Ascending aorta (tissue), 2 donors: ENCODE data around the gene FAM114A2. TPM values are rescaled to one million over a fixed set of nuclear protein-coding genes. Genes with fewer than 3 reads are reported as not detected.
A peak's percentile ranks its signal among the peaks of the same experiment; 100 is the strongest.

Experiments used
- DNase-seq, 2 donors: peaks; one replicate each; pipeline ENCODE4 v3.0.0-alpha.2; 2019; ENCODE audit warnings: low spot score in 2 of 2
- H3K27ac ChIP-seq, 2 donors: fragments of 200-600 bp; sonication (generic); one replicate each; pipeline ENCODE4 v1.5.1; 2016 to 2017; ENCODE audit warnings: mild to moderate bottlenecking in 1 of 2
- H3K27me3 ChIP-seq: fragments of 200-600 bp; sonication (generic); one replicate; pipeline ENCODE4 v1.5.1; 2017
- H3K36me3 ChIP-seq, 2 donors: fragments of 200-600 bp; sonication (generic); one replicate each; pipeline ENCODE4 v1.5.1; 2016
- H3K4me1 ChIP-seq, 2 donors: fragments of 200-600 bp; sonication (generic); one replicate each; pipeline ENCODE4 v1.5.1; 2016 to 2017; ENCODE audit warnings: mild to moderate bottlenecking in 1 of 2
- H3K4me3 ChIP-seq, 2 donors: fragments of 200-600 bp; sonication (generic); one replicate each; pipeline ENCODE4 v1.5.1; 2016 to 2017; ENCODE audit warnings: mild to moderate bottlenecking in 1 of 2
- H3K9me3 ChIP-seq, 2 donors: fragments of 200-600 bp; sonication (generic); one replicate each; pipeline ENCODE4 v1.5.1; 2016
- intact Hi-C: fragments of 100-400 bp; cut with DNase I; formaldehyde crosslinking; loops from one replicate; pipeline ENCODE4 v1.15.1; 2023
- total RNA-seq: library from RNA; depleted of rRNA; stranded (reverse); fragments of >200 nt; gene quantifications from one replicate; pipeline ENCODE4 v1.1.0, GENCODE V29; 2016
- TF ChIP-seq, protein P1 (sequence below), 3 experiments: fragments of 200-600 bp in 2 of 3; fragments of 450-650 bp in 1 of 3; sonication (generic) in 2 of 3; IDR thresholded peaks; one replicate each; pipeline ENCODE4 v1.5.1; 2016 to 2019; ENCODE audit warnings: antibody characterized with exemption in 3 of 3, mild to moderate bottlenecking in 1 of 3, moderate library complexity in 1 of 3

FAM114A2 gene
- total RNA-seq, 1 donor from 2014 or later, result 7.2 TPM

DNA sequence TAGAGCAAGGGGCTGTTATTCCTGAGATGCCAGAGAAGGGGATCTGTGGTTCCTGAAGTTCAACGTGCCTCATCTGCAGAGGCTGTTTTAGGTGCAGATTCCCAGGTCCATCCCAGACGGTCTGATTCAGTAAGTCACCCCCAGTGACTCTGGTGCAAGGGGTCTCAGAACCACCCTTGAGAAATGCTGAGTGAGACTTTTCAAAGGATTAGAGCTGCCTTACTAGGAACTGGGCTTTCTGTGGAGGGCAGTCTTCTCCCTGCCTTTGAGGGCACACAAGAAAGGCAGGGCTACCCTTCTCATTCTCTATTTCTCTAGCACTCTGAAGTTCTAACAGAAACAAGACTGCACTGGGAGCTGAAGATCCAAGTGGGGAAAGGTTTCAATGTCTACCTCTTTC is 66.5 kb downstream of the FAM114A2 start:
- H3K9me3 ChIP-seq, result no peaks in the 10 kb centered on the region
- intact Hi-C loops, result no loop called here
- H3K27ac ChIP-seq, result no peak overlapping the region
- no peaks in the 10 kb centered on the region for H3K36me3 ChIP-seq
- no peaks in the 10 kb centered on the region for H3K4me1 ChIP-seq
- TF ChIP-seq, protein P1, sequence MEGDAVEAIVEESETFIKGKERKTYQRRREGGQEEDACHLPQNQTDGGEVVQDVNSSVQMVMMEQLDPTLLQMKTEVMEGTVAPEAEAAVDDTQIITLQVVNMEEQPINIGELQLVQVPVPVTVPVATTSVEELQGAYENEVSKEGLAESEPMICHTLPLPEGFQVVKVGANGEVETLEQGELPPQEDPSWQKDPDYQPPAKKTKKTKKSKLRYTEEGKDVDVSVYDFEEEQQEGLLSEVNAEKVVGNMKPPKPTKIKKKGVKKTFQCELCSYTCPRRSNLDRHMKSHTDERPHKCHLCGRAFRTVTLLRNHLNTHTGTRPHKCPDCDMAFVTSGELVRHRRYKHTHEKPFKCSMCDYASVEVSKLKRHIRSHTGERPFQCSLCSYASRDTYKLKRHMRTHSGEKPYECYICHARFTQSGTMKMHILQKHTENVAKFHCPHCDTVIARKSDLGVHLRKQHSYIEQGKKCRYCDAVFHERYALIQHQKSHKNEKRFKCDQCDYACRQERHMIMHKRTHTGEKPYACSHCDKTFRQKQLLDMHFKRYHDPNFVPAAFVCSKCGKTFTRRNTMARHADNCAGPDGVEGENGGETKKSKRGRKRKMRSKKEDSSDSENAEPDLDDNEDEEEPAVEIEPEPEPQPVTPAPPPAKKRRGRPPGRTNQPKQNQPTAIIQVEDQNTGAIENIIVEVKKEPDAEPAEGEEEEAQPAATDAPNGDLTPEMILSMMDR (IDR thresholded peaks at IDR 0.05), result no peak
- no peak for DNase-seq
- H3K27me3 ChIP-seq, result no peaks in the 10 kb centered on the region
- H3K4me3 ChIP-seq, result no peak overlapping the region

DNA sequence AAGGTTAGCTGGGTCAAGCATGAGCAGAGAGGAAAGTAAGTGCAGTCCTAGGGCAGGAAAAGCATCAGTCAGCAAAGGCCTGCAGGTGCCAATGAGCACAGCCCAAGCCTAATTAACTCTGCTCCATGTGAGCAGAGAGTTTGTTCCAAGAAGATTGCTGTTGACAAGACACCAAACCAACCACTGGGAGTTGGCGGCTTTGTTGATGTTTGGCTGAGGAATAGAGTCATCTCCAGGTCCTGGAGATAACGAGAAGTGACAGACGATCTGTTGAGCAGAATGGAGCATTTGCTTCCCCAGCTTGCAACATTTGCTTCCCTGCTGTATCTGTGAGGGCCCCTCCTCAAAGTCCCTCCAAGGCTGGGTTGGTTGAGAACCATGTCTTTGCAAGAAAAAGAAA is 68.2 kb downstream of the FAM114A2 start:
- H3K27ac ChIP-seq, result no peak overlapping the region
- TF ChIP-seq, protein P1 (IDR thresholded peaks at IDR 0.05), result no peak
- no peaks in the 10 kb centered on the region for H3K9me3 ChIP-seq
- DNase-seq, result no peak
- intact Hi-C loops, result no loop called here
- H3K27me3 ChIP-seq, result no peaks in the 10 kb centered on the region
- H3K36me3 ChIP-seq, result no peaks in the 10 kb centered on the region
- no peaks in the 10 kb centered on the region for H3K4me1 ChIP-seq
- H3K4me3 ChIP-seq, result no peak overlapping the region

DNA sequence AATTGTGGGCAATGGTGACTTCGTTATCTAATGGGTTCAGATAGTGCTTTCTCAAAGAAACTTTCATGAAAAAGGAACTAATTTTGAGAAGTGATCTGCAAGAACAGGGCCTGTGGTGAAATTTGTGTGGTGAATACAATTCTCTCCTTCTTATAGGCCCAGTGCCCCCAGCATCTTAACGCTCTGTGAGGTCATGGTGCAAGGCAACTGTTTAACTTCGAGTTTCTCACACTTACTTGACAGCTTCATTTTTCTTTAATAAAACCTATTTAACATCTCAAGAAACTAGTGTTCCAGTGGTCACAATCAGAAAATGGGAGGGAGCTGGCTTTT is 69.2 kb downstream of the FAM114A2 start:
- no peak overlapping the region for H3K4me3 ChIP-seq
- H3K27me3 ChIP-seq, result no peaks in the 10 kb centered on the region
- no peaks in the 10 kb centered on the region for H3K36me3 ChIP-seq
- no peak overlapping the region for H3K27ac ChIP-seq
- intact Hi-C loops, result loop anchor here (10.0 kb wide), 4 partner anchors 575 to 1335 kb away; no protein-coding TSS in a partner anchor
- TF ChIP-seq, protein P1 (IDR thresholded peaks at IDR 0.05), result no peak
- no peaks in the 10 kb centered on the region for H3K9me3 ChIP-seq
- peaks cover 0 to 4% of the 10 kb centered on the region in 2 donors for H3K4me1 ChIP-seq
- DNase-seq, result no peak

DNA sequence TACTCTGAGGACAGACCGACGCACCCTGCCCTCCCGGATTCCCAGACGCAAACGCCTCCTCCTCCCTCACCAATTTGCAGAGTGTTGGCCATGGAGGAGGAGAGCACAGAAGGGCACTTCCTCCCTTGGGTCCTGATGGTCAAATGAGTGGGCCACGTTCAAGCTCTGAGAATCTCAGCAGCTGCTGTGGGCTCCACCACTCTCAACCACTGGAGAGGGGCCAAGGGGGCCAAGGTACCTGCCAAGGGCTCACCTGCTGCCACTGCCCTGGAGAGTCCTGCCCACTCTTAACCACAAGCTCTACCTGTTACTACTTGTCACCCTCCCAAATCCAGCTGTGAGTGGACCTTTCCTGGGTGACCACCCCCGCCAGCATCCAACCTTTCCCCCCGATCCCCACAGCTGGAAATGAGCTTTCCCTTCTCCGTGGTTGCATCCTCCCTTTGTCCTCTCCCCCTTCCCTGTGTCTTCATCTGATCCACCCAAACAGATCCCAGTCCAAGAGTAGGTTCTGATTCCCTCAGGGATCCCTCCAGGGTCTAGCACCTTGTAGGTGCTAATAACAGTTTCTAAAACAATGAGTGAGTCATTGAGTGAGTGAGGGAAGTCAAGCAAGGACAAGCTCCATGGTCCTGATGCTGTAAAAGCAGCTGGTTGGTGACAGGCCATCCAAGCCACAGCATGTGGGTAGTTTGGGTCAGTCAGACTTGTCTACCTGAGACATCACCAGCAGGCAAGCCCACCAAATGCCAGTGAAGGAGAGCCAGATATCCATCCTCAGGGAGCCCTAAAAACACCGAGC is 69.7 kb downstream of the FAM114A2 start:
- Histone ChIP-seq H3K27me3 (no peaks in the 10 kb centered on the region), H3K36me3 (no peaks in the 10 kb centered on the region), H3K4me1 (peaks cover 0 to 4% of the 10 kb centered on the region in 2 donors), H3K9me3 (no peaks in the 10 kb centered on the region), H3K4me3 (no peak overlapping the region), H3K27ac (no peak overlapping the region)
- TF ChIP-seq, protein P1 (IDR thresholded peaks at IDR 0.05), result no peak
- intact Hi-C loops, result loop anchor here (10.0 kb wide), 4 partner anchors 574 to 1334 kb away; no protein-coding TSS in a partner anchor
- no peak for DNase-seq

DNA sequence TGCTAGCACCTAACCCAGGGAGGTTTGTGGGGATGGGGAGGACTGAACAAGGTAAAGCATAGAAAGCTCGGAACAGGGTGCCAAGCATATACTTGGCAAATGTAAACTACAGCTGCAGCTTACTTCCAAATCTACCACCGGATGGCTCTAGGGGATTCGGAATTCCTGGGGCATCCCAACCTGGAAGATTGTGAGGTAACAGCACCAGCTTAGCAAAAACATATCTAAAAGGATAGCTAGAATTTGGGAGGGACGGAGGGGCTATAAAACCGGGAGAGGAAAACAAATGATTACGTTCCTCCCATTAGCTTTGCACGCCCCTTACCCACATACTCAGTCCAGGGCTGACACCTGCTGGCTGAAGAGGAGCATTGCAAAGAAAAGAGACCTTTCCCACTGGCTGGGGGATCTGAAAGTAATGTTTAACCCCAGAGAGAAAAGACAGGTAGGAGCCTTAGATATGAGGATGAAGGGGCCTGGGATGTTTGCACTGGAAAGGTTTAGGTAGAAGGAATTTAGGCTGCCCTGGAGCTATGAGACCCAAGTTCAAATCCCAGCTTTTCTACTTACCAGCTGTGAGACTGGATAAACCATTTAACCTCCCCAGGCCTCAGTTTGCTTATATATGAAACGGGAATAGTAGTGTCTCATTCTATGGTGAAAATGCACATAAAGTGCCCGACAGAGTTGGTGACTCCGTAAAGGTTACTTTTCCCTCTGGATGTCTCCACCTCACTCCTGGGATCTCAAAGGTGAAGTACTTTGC is 73.6 kb downstream of the FAM114A2 start:
- Histone ChIP-seq H3K9me3 (no peaks in the 10 kb centered on the region), H3K4me3 (peak overlapping the region in 1 of 2 donors; percentile 47)
- TF ChIP-seq, protein P1 (IDR thresholded peaks at IDR 0.05), result peak; percentile 82 to 94 (median 90)

More for the DNA sequence above, 73.6 kb downstream of the FAM114A2 start:
- peak overlapping the region; percentile 10 to 34 for H3K27ac ChIP-seq
- H3K27me3 ChIP-seq, result no peaks in the 10 kb centered on the region
- peak in 1 of 2 donors; percentile 72 for DNase-seq
- peaks cover under 1 to 11% of the 10 kb centered on the region in 2 donors for H3K4me1 ChIP-seq
- no peaks in the 10 kb centered on the region for H3K36me3 ChIP-seq
- intact Hi-C loops, result loop anchor here (1.0 to 10.0 kb wide), 6 partner anchors 473 to 1433 kb away; partner anchors contain the start of gene GRIA1
